H9 (cell line): ENCODE data around the gene KIF5C. TPM values are rescaled to one million over a fixed set of nuclear protein-coding genes. Genes with fewer than 3 reads are reported as not detected.
A peak's percentile ranks its signal among the peaks of the same experiment; 100 is the strongest.

ENCODE experiments used
- DNase-seq: peaks from one replicate; pipeline ENCODE4 v3.0.0-alpha.2; 2017
- H2AFZ ChIP-seq: one replicate; pipeline ENCODE4 v1.6.1; 2013; ENCODE audit warnings: mild to moderate bottlenecking, low read length, control low read depth, moderate library complexity
- H2AK5ac ChIP-seq: 2 replicates; pipeline ENCODE4 v1.6.1; 2013; ENCODE audit warnings: low read length, control low read depth, mixed read lengths; ENCODE audit not compliant: insufficient read length
- H2BK120ac ChIP-seq: one replicate; pipeline ENCODE4 v1.6.1; 2013; ENCODE audit warnings: low read depth, mild to moderate bottlenecking, low read length, control low read depth, inconsistent platforms; ENCODE audit not compliant: poor library complexity, severe bottlenecking
- H2BK12ac ChIP-seq: 2 replicates; pipeline ENCODE4 v1.6.1; 2013; ENCODE audit warnings: low read length, control low read depth, mixed read lengths, low read depth; ENCODE audit not compliant: insufficient read length
- H2BK15ac ChIP-seq: 2 replicates; pipeline ENCODE4 v1.6.1; 2013; ENCODE audit warnings: low read depth, low read length, control low read depth
- H2BK20ac ChIP-seq: one replicate; pipeline ENCODE4 v1.6.1; 2013; ENCODE audit warnings: low read depth, mild to moderate bottlenecking, low read length, control low read depth, inconsistent platforms; ENCODE audit not compliant: poor library complexity, severe bottlenecking
- H2BK5ac ChIP-seq: 2 replicates; pipeline ENCODE4 v1.6.1; 2013; ENCODE audit warnings: low read length, control low read depth, mixed read lengths; ENCODE audit not compliant: insufficient read length
- H3K14ac ChIP-seq: 2 replicates; pipeline ENCODE4 v1.6.1; 2013; ENCODE audit warnings: low read length, control low read depth; ENCODE audit not compliant: insufficient read depth
- H3K18ac ChIP-seq: 2 replicates; pipeline ENCODE4 v1.6.1; 2013; ENCODE audit warnings: low read depth, mild to moderate bottlenecking, mixed read lengths, low read length, control low read depth; ENCODE audit not compliant: insufficient read length
- H3K23ac ChIP-seq: 2 replicates; pipeline ENCODE4 v1.6.1; 2013; ENCODE audit warnings: low read length, control low read depth, mixed read lengths, low read depth; ENCODE audit not compliant: insufficient read length
- H3K23me2 ChIP-seq: 2 replicates; pipeline ENCODE4 v1.6.1; 2013; ENCODE audit warnings: low read depth, mild to moderate bottlenecking, mixed read lengths, low read length, control low read depth; ENCODE audit not compliant: insufficient read length, poor library complexity, severe bottlenecking
- H3K27ac ChIP-seq: 2 replicates; pipeline ENCODE4 v1.5.1; 2013; ENCODE audit warnings: low read length, control low read depth, mixed read lengths, low read depth; ENCODE audit not compliant: insufficient read length
- H3K27me3 ChIP-seq: 2 replicates; pipeline ENCODE4 v1.6.1; 2013; ENCODE audit warnings: low read length, control low read depth, inconsistent platforms; ENCODE audit not compliant: insufficient read depth
- H3K4ac ChIP-seq: 2 replicates; pipeline ENCODE4 v1.6.1; 2013; ENCODE audit warnings: low read depth, mild to moderate bottlenecking, control low read depth, inconsistent platforms, low read length, moderate library complexity
- H3K4me1 ChIP-seq: 2 replicates; pipeline ENCODE4 v1.6.1; 2013; ENCODE audit warnings: low read length, control low read depth, inconsistent platforms; ENCODE audit not compliant: insufficient read depth
- H3K4me2 ChIP-seq: 2 replicates; pipeline ENCODE4 v1.6.1; 2013; ENCODE audit warnings: low read length, control low read depth, mixed read lengths; ENCODE audit not compliant: insufficient read length, insufficient read depth
- H3K56ac ChIP-seq: 2 replicates; pipeline ENCODE4 v1.6.1; 2013; ENCODE audit warnings: low read depth, mild to moderate bottlenecking, mixed read lengths, low read length, control low read depth; ENCODE audit not compliant: insufficient read length
- H3K79me1 ChIP-seq: 2 replicates; pipeline ENCODE4 v1.6.1; 2013; ENCODE audit warnings: low read depth, mild to moderate bottlenecking, moderate library complexity, low read length, control low read depth, inconsistent platforms; ENCODE audit not compliant: insufficient read depth, poor library complexity, severe bottlenecking
- H3K79me2 ChIP-seq: 2 replicates; pipeline ENCODE4 v1.6.1; 2013; ENCODE audit warnings: low read length, control low read depth, inconsistent platforms; ENCODE audit not compliant: insufficient read depth
- H3K9ac ChIP-seq: 2 replicates; pipeline ENCODE4 v1.6.1; 2013; ENCODE audit warnings: low read length, control low read depth, mixed read lengths; ENCODE audit not compliant: insufficient read length; ENCODE audit errors: extremely low read depth
- H3K9me3 ChIP-seq: one replicate; pipeline ENCODE4 v1.6.1; 2013; ENCODE audit warnings: low read depth, low read length, inconsistent platforms; ENCODE audit not compliant: control insufficient read depth
- H3T11ph ChIP-seq: one replicate; pipeline ENCODE4 v1.6.1; 2013; ENCODE audit warnings: mild to moderate bottlenecking, low read length, control low read depth, inconsistent platforms
- H4K20me1 ChIP-seq: one replicate; pipeline ENCODE4 v1.6.1; 2013; ENCODE audit not compliant: control insufficient read depth, insufficient read length, insufficient read depth
- H4K5ac ChIP-seq: 2 replicates; pipeline ENCODE4 v1.6.1; 2013; ENCODE audit warnings: low read depth, mild to moderate bottlenecking, mixed read lengths, low read length, control low read depth; ENCODE audit not compliant: insufficient read length
- H4K8ac ChIP-seq: replicated peaks from 2 replicates; pipeline ENCODE4 v1.6.1; 2013; ENCODE audit warnings: low read length, control low read depth, mixed read lengths, low read depth; ENCODE audit not compliant: insufficient read length
- H4K91ac ChIP-seq: 2 replicates; pipeline ENCODE4 v1.6.1; 2013; ENCODE audit warnings: low read depth, mild to moderate bottlenecking, moderate library complexity, mixed read lengths, low read length, control low read depth; ENCODE audit not compliant: insufficient read length
- H3K27ac Mint-ChIP-seq, 3 experiments: 2 replicates in 2 of 3; 3 replicates in 1 of 3; pipeline ENCODE4 v1.8.0; 2020 to 2021; ENCODE audit warnings: mixed read lengths in 3 of 3, mild to moderate bottlenecking in 1 of 3, moderate library complexity in 1 of 3
- H3K27me3 Mint-ChIP-seq: 2 replicates; pipeline ENCODE4 v1.8.0; 2021; ENCODE audit warnings: low read depth, mild to moderate bottlenecking, moderate library complexity, mixed read lengths
- H3K36me3 Mint-ChIP-seq, 3 experiments: 2 replicates in 2 of 3; 3 replicates in 1 of 3; pipeline ENCODE4 v1.8.0; 2020 to 2021; ENCODE audit warnings: low read depth in 3 of 3, mixed read lengths in 3 of 3; ENCODE audit not compliant: insufficient read depth in 1 of 3
- H3K4me1 Mint-ChIP-seq, 2 experiments: 2 replicates each; pipeline ENCODE4 v1.8.0; 2020; ENCODE audit warnings: mixed read lengths in 2 of 2
- H3K4me3 Mint-ChIP-seq, 2 experiments: 2 replicates in 1 of 2; 3 replicates in 1 of 2; pipeline ENCODE4 v1.8.0; 2020 to 2021; ENCODE audit warnings: mild to moderate bottlenecking in 2 of 2, mixed read lengths in 2 of 2, moderate library complexity in 1 of 2
- H3K9me3 Mint-ChIP-seq, 2 experiments: 2 replicates in 1 of 2; 3 replicates in 1 of 2; pipeline ENCODE4 v1.8.0; 2020; ENCODE audit warnings: mild to moderate bottlenecking in 2 of 2, mixed read lengths in 2 of 2, moderate library complexity in 1 of 2
- CTCF ChIP-seq: fragments of 200-600 bp; sonication (generic); conservative IDR thresholded peaks from 3 replicates; pipeline ENCODE4 v1.8.0; 2021; ENCODE audit warnings: antibody characterized with exemption, mild to moderate bottlenecking
- WGBS: extraction: QIAGEN DNeasy Blood & Tissue Kit; methylation state at CpG from one replicate; pipeline ENCODE4 v1.1.7; 2013; ENCODE audit warnings: missing lambda C conversion rate, low lambda C conversion rate, mixed read lengths; ENCODE audit not compliant: insufficient read length; ENCODE audit errors: extremely low coverage; 5-methylcytosine and 5-hydroxymethylcytosine counted together
- total RNA-seq: library from RNA; stranded (reverse); gene quantifications from 2 replicates; pipeline ENCODE4 v1.2.1, GENCODE V29; 2021

The KIF5C gene
- total RNA-seq, 1 experiment from 2014 or later, result 52.9 TPM

- no peak for DNase-seq
- no peak overlapping the region for H3K4me3 Mint-ChIP-seq
- peak overlapping the region in 1 of 3 experiments; percentile 19; a peak in 2 of 7 replicates for H3K27ac Mint-ChIP-seq
- peaks cover 3 to 12% of the 10 kb centered on the region in 2 experiments; a peak in 4 of 5 replicates for H3K9me3 Mint-ChIP-seq
- H3K4me1 ChIP-seq, result no peaks in the 10 kb centered on the region
- H3K23ac ChIP-seq, result no peak overlapping the region
- H3K27me3 ChIP-seq, result no peaks in the 10 kb centered on the region
- no peak for TF ChIP-seq CTCF
- no peak overlapping the region for H2AFZ ChIP-seq
- H3K4me1 Mint-ChIP-seq, result peaks cover 7 to 17% of the 10 kb centered on the region in 2 experiments
- no peak overlapping the region for H2BK15ac ChIP-seq
- no peak overlapping the region for H2BK5ac ChIP-seq
- H3K56ac ChIP-seq, result no peak overlapping the region
- no peak overlapping the region for H3K14ac ChIP-seq
- no peaks in the 10 kb centered on the region for H4K20me1 ChIP-seq
- H3K9me3 ChIP-seq, result no peaks in the 10 kb centered on the region
- H3K23me2 ChIP-seq, result no peaks in the 10 kb centered on the region
- no peak overlapping the region for H3K27ac ChIP-seq
- no peak overlapping the region for H2AK5ac ChIP-seq
- H4K5ac ChIP-seq, result no peak overlapping the region
- H3K4ac ChIP-seq, result no peak overlapping the region
- peaks cover 3% of the 10 kb centered on the region; the same call in 1 of the 2 replicates for H3K79me2 ChIP-seq
- H2BK120ac ChIP-seq, result no peak overlapping the region
- H3K36me3 Mint-ChIP-seq, result peaks cover 6 to 16% (median 8%) of the 10 kb centered on the region in 3 experiments; a peak in 6 of 7 replicates
- no peak overlapping the region for H2BK12ac ChIP-seq
- no CpG with 5 or more reads among the region's 8 CpGs for WGBS
- no peak overlapping the region for H3K9ac ChIP-seq
- H2BK20ac ChIP-seq, result no peak overlapping the region
- H4K8ac ChIP-seq, result no peak overlapping the region
- no peak overlapping the region for H3T11ph ChIP-seq
- no peaks in the 10 kb centered on the region for H3K79me1 ChIP-seq
- H3K27me3 Mint-ChIP-seq, result no peaks in the 10 kb centered on the region
- no peak overlapping the region for H3K4me2 ChIP-seq
- H3K18ac ChIP-seq, result no peak overlapping the region
- H4K91ac ChIP-seq, result no peak overlapping the region
Observed at GRCh38 chr2:148913492-148913891, 38.5 kb downstream of the KIF5C start.
